ENCODE measurements around the gene GPC3.
"Not testable (repeated sequence)": the region's sequence is repeated elsewhere in the genome, so short reads cannot be mapped to it uniquely, and the experiment has no call there.

GPC3 gene

DNA sequence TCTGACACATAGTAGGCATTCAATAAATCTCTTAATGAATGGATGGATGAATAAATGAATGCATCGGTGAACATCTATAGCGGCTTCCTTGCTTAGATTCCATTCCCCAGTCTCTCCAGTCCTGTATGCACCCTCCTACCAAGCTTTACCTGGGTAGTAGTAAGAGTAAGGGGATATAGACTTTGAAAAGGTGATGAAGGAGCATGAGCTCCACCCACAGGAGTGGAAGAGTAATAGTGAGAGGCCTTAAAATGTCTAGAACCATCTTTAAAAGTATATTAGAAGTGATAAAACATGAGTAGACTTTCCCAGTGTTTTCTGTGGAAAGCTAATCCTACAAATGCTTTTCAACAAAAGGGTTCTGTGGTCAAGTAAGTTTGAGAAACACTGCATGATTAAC, 35.5 kb upstream of the GPC3 start:
- H3K4me3 ChIP-seq (ENCODE audit: low read length) = no peak overlapping the region
- TF ChIP-seq, protein P1, sequence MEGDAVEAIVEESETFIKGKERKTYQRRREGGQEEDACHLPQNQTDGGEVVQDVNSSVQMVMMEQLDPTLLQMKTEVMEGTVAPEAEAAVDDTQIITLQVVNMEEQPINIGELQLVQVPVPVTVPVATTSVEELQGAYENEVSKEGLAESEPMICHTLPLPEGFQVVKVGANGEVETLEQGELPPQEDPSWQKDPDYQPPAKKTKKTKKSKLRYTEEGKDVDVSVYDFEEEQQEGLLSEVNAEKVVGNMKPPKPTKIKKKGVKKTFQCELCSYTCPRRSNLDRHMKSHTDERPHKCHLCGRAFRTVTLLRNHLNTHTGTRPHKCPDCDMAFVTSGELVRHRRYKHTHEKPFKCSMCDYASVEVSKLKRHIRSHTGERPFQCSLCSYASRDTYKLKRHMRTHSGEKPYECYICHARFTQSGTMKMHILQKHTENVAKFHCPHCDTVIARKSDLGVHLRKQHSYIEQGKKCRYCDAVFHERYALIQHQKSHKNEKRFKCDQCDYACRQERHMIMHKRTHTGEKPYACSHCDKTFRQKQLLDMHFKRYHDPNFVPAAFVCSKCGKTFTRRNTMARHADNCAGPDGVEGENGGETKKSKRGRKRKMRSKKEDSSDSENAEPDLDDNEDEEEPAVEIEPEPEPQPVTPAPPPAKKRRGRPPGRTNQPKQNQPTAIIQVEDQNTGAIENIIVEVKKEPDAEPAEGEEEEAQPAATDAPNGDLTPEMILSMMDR (conservative IDR thresholded peaks at IDR 0.05; ENCODE audit: low read length) = no peak
- no peak for DNase-seq (ENCODE audit: low read depth)

DNA sequence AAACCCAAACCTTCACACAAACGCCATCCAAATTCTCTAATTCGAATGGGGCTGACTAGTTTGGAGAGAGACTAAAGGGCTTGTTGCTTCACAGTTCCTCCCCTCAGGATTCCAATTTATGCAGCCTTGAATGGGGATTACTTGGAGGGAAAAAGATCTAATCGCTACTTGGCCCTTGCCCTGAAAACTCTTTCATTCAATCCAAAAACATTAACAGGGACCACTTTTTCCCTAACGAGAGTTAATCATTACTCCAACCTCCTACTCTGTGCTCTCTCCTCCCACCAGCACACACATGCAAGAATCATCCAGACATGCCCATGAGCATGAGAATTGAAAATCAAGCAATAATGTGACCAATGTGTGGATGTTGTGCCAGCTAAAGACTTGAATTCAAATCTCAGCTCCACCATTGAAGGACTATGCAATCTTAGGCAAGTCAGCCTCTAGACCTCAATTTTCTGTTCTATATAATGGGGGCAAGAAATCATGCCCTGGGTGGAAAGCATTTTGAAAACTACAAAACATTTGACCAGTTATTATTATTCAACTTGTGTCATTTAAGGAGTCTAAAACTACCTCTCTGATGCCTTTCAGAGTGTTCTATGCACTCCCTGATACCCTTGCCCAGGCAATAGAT, 34.3 kb upstream of the GPC3 start:
- no peak overlapping the region for H3K4me3 ChIP-seq (ENCODE audit: low read length)
- TF ChIP-seq, protein P1 (conservative IDR thresholded peaks at IDR 0.05; ENCODE audit: low read length) = no peak
- DNase-seq (ENCODE audit: low read depth) = no peak

DNA sequence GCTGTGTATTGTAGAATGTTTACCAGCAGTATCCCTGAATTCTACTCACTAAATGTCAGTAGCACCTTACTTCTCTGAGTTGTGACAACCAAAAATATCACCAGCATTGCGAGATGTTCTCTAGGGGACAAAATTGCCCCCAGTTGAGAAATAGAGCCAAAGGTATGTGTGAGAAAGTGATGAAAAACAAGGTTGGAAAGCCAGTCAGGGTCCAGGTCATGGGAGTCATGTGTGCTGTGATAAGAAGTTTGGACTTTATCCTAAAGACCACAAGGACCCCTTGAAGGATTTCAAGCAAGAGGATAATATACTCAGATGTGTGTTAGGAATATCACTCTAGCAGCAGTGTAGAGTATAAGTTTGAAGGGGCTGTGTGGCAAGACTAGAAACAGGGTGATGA, 30.9 kb upstream of the GPC3 start:
- not testable (repeated sequence) for DNase-seq (ENCODE audit: low read depth); H3K4me3 ChIP-seq (ENCODE audit: low read length)

DNA sequence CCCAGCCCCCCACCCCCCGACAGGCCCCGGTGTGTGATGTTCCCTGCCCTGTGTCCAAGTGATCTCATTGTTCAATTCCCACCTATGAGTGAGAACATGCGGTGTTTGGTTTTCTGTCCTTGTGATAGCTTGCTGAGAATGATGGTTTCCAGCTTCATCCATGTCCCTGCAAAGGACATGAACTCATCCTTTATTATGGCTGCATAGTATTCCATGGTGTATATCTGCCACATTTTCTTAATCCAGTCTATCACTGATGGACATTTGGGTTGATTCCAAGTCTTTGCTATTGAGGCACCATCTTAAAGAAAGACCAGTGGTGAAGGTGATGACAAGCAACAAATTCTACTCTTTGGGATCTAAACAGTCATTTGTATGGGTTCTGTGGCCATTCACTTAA, 30.1 kb upstream of the GPC3 start:
- not testable (repeated sequence) for DNase-seq (ENCODE audit: low read depth); H3K4me3 ChIP-seq (ENCODE audit: low read length)

DNA sequence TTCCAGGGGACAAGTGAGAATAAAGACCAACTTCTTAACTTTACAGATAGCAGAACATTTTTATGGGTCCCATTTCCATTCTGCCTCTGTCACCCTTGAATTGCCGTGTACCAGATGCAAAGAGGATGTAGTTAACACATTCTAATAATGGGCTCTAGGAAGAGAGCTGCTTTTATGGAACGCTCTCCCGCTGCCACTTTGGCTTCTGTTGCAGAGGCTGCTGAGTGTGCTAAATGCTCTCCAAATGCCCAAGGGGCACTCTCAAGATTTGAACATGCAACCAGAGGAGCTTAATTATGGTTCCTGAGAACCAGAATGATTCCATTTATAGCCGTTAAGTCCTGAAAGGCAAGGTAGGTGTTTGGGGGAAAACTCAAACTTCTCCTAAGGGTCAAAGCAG, 28.1 kb upstream of the GPC3 start:
- TF ChIP-seq, protein P1 (conservative IDR thresholded peaks at IDR 0.05; ENCODE audit: low read length) = no peak
- no peak for DNase-seq (ENCODE audit: low read depth)
- no peak overlapping the region for H3K4me3 ChIP-seq (ENCODE audit: low read length)

DNA sequence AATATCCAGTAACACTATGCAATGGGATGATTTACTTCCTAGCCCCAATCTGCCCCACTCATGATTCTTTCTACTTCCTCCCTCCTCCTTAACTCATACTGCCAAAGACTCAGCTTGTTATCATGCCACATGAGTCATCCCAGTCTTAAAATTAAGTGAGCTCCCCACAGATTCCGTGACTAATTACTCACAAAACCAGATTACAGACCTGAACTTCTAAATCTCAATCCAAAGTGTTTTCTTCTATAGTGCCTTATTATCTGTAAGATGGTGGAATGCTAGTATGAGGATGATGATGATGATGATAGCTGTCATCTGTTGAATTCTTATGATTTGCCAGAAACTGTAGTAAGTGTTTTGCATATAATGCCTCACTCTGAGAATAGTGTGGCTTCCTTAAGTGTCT, 27.7 kb upstream of the GPC3 start:
- TF ChIP-seq, protein P1 (conservative IDR thresholded peaks at IDR 0.05; ENCODE audit: low read length) = no peak
- H3K4me3 ChIP-seq (ENCODE audit: low read length) = no peak overlapping the region
- peak; percentile 15 for DNase-seq (ENCODE audit: low read depth)

DNA sequence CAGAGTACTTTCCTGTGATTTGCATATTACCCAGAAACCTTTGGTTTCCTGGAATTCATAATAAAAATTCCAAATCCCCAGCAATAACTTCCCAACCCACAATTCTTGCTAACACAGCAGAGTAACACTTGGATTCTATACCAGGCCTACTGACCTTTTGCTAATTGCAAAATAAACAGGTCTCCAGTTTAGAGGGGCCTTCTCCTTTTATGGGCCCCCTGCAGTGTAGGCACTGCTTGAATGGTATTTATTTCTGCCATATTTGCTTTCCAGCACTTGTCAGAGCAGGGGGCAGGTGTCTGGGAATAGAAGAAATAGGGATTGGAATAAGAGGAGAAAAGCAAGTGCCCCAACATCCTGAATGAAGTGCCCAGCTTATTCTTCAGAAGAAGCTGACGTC, 25.3 kb upstream of the GPC3 start:
- TF ChIP-seq, protein P1 (conservative IDR thresholded peaks at IDR 0.05; ENCODE audit: low read length) = no peak
- H3K4me3 ChIP-seq (ENCODE audit: low read length) = no peak overlapping the region
- DNase-seq (ENCODE audit: low read depth) = no peak

DNA sequence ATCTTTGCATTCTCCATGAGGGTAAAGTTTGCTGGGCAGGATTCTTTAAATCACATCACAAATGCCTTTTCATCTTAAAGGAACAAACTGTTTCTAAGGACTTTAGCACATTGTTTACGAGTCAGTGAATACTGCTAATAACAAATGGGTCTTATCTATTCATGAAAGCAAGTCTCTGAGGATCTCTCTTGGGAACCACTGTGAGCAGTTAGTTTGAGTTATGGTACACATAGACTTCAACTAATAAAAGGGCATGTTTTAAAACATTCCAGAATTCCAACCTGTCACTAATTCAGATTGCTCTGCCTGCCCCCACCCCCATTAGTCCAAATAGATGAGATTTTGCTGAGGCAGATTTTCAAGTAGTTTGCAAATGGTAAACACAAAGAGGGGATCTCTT, 22.3 kb upstream of the GPC3 start:
- no peak overlapping the region for H3K4me3 ChIP-seq (ENCODE audit: low read length)
- TF ChIP-seq, protein P1 (conservative IDR thresholded peaks at IDR 0.05; ENCODE audit: low read length) = no peak
- DNase-seq (ENCODE audit: low read depth) = no peak
